NCI-H748 (cell line): ENCODE data around the gene ASF1A.

Experiments used
- DNase-seq: peaks from one replicate; lab custom pipeline; 2025; ENCODE audit not compliant: unreplicated experiment; lab: John Stamatoyannopoulos, UW

ASF1A gene

DNA sequence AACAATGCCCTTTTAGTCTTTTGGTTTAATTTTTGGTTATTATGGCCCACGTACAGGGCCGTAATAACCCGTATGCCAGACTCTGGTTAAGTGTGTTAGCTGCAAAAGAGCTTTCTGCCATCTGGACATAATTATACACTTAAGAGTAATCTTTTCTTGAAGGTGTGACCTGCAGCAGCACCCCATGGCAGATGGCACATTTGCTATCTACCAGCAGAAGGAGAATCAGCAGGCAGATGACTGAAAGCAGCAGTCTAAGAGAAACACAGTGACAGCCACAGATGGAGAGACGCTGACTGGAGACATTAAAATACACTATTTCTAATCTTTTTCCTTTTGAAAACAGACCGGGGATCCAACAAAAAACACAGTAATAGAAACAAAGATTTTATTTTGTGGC is 18.7 kb downstream of the ASF1A start:
- DNase-seq, result peak; percentile 75

DNA sequence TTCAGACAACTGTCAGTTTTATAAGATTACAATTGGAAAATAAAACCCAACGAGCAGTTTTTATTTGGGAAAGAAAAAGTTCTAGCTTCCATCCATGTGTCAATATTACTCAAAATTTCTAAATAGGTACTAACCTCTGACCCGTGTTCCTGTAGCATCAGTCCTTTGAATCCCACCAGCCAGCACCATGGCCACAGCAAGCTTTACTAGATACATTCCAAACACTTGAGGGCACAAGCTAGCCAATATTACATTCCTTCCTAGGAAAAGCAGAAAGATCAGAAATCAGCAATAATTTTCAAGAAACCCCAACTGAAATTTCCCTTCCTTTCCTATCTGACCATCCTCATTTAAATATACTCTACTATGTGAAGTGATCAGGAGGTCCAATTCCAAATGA is 19.2 kb downstream of the ASF1A start:
- no peak for DNase-seq

DNA sequence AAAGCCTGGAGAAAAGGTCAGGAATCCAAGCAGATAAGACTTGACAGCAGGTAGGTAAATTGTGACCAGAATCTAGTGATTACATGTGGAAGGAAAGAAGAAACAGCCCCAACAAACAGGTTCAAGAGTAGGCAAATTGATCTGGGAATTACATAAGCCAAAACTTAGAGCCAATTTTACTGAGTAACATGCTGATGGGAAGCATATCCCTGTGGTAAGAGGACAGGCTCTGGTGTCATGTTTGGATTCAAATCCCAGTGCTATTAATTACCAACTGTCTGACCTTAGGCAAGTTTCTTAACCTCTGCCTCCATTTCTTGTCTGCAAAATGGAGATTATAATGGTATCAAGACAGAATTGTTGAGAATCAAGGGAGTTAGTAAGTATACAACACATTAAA is 20.6 kb downstream of the ASF1A start:
- no peak for DNase-seq

DNA sequence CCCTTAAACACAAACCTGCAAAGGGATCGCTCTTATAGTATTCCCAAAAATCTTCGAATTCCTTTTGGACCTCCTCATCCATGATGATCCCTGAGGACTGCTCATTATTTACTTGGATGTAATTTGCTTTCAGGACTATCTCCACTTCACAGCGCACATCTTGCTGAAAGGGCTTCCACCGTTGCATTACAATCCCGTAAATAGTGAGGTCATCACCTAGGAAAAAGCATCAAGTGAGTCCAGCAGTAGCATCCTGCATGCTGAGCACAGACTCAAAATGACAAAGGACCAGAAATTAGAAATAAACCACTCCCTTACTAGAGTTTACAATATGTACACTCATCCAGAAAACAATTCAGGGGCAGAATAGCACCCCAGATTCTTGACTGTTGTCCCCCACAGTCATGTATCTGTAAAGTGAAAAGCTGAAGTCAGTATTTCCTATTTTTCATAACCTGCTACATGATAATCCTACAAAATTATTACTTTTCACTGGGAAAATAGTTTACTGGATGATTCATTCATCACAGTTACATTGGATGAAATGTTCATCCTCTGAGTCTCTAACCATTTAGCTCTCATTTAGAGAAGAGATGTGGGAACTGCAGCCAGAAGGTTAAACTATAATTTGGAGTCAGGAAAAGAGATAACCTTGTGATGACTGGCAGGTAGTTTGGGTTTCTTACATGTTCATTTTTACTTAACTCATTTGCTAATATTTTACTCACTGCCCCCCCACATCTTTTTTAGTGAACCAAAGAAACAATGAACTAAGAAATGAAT is 23.8 kb downstream of the ASF1A start:
- DNase-seq, result peak; percentile 66

DNA sequence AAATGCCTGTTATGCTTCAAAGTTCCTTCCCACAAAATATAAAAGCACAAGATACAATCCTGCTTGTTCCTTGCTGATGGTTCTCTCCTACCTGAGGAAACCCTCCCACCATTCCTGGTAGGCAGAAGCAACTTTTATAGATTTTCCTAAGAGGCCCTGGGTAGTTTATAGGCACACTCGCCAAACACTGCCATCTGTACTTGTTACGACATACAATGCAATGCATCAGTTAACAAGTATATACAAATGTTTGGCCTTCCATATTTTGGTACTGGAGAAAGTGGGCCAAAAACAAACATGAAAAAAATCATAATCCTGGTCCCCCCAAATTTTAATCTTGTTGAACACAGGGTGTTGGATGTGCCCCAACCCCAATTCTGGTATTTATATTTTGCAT is 24.4 kb downstream of the ASF1A start:
- DNase-seq, result peak; percentile 13

GRCh38 chr6:118921084-118921483 is 27.1 kb downstream of the ASF1A start:
- DNase-seq, result no peak

- no peak for DNase-seq
Measured at GRCh38 chr6:118923035-118923434, 29.1 kb downstream of the ASF1A start.

DNA sequence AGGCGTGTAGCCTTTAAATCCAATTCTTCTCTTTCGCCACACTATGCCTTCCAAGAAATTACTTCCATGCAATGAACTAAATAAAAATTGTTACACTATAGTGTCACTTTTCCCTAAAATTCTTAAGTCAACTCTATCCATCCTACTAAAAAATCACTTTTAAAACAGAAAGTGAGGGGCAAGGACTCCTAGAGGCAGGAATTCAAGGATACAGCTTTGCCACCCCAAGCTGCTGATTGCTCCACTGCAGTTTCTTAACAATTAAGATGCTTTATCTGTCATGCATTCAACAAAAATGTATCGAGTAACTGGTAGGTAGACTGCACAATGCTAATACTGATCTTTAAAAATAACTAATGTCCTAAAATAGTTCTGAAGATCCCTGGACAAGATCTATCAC is 36.7 kb downstream of the ASF1A start:
- DNase-seq, result no peak

- DNase-seq, result no peak
Measured at GRCh38 chr6:118931436-118931835, 37.5 kb downstream of the ASF1A start.

GRCh38 chr6:118932421-118932820 is 38.5 kb downstream of the ASF1A start:
- no peak for DNase-seq

- DNase-seq, result no peak
Measured at GRCh38 chr6:118933855-118934460, 40.0 kb downstream of the ASF1A start.

GRCh38 chr6:118934461-118935330 is 40.7 kb downstream of the ASF1A start, which contains the start of gene MCM9:
Gene MCM9, minus strand, starts transcription at chr6:118935159. Its CDS starts 3,436 bp downstream, at chr6:118931723.
- peak; percentile 94 for DNase-seq

GRCh38 chr6:118935331-118935668 is 41.3 kb downstream of the ASF1A start:
- DNase-seq, result no peak

DNA sequence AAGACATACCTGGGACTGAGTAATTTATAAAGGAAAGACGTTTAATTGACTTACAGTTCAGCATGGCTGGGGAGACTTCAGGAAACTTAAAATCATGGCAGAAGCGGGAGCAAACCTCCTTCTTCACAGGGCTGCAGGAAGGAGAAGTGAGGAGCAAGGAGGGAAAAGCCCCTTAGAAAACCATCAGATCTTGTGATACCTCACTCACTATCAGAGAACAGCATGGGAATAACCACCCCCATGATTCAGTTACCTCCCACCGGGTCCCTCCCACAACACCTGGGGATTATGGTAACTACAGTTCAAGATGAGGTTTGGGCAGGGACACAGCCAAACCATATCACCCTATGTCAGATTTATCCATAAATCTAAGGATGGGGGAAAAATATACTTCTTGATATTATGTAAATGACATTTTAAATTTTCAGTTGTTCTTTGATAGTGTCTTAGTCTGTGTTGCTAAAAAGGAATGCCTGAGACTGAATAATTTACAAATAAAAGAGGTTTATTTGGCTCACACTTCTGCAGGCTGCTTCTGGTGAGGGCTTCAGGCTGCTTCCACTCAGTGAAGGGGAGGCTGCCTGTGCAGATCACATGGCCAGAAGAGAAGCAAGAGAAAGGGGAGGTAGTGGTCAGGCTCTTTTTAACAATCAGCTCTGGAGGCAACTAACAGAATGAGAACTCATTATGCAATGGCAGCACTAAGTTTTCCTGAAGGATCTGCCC is 42.2 kb downstream of the ASF1A start:
- DNase-seq, result no peak

GRCh38 chr6:118939683-118940082 is 45.7 kb downstream of the ASF1A start:
- DNase-seq, result no peak

GRCh38 chr6:118940770-118941169 is 46.8 kb downstream of the ASF1A start:
- no peak for DNase-seq

DNA sequence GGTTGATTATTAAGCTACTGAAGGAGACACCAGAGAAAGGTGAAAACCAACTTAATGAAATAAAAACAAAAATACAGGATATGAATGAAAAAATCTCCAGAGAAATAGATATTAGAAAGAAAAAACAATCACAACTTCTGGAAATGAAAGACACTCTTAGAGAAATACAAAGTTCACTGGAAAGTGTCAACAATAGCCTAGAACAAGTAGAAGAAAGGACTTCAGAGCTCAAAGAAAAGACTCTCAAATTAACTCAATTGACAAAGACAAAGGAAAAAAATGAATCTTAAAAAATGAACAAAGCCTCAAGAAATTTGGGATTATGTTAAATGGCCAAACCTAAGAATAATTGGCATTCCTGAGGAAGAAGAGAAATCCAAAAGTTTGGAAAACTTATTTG is 51.3 kb downstream of the ASF1A start:
- DNase-seq, result no peak

GRCh38 chr6:118952683-118953082 is 58.7 kb downstream of the ASF1A start:
- no peak for DNase-seq

- DNase-seq, result no peak
Measured at GRCh38 chr6:118953391-118953790, 59.4 kb downstream of the ASF1A start.
